Head of caudate nucleus (tissue), 42 donors: ENCODE data around the gene LZTS3.
"Not testable (repeated sequence)": the region's sequence is repeated elsewhere in the genome, so short reads cannot be mapped to it uniquely, and the experiment has no call there.

Experiments
- DNase-seq, 42 donors: peaks; one replicate each; pipeline versions ENCODE4 v3.0.0 to v3.0.0-alpha.2; 2020 to 2021; ENCODE audit warnings: mixed read lengths in 7 of 42
- intact Hi-C: fragments of 100-400 bp; cut with DNase I; formaldehyde crosslinking; loops from one replicate; pipeline ENCODE4 v1.15.0; 2022

The LZTS3 gene

GRCh38 chr20:3193806-3194616, 20.7 kb upstream of the LZTS3 start:
- intact Hi-C loops = no loop called here
- DNase-seq = peak; percentile 44 to 94 (median 81)

GRCh38 chr20:3192226-3193015, 19.1 kb upstream of the LZTS3 start:
- intact Hi-C loops = no loop called here
- peak in 17 of 42 donors; percentile 23 to 81 (median 51) for DNase-seq

GRCh38 chr20:3190681-3191111, 17.3 kb upstream of the LZTS3 start:
- no peak for DNase-seq
- intact Hi-C loops = no loop called here

- DNase-seq = peak in 1 of 42 donors; percentile 25
- intact Hi-C loops = no loop called here
Measured at GRCh38 chr20:3189561-3190131, 16.3 kb upstream of the LZTS3 start.

- intact Hi-C loops = no loop called here
- no peak for DNase-seq
Measured at GRCh38 chr20:3188823-3189413, 15.6 kb upstream of the LZTS3 start.

GRCh38 chr20:3187861-3188260, 14.5 kb upstream of the LZTS3 start:
- intact Hi-C loops = not testable (repeated sequence)

GRCh38 chr20:3183896-3184612, 10.7 kb upstream of the LZTS3 start:
- no peak for DNase-seq
- intact Hi-C loops = no loop called here

More at GRCh38 chr20:3187861-3188260, 14.5 kb upstream of the LZTS3 start:
- DNase-seq = not testable (repeated sequence)

GRCh38 chr20:3182429-3182828, 9.1 kb upstream of the LZTS3 start:
- intact Hi-C loops, DNase-seq: not testable (repeated sequence)

GRCh38 chr20:3181270-3181669, 7.9 kb upstream of the LZTS3 start:
- no peak for DNase-seq
- intact Hi-C loops = no loop called here

GRCh38 chr20:3180319-3180718, 7.0 kb upstream of the LZTS3 start:
- intact Hi-C loops = no loop called here
- no peak for DNase-seq

- peak in 2 of 42 donors; percentile 30 to 35 for DNase-seq
- intact Hi-C loops = no loop called here
Measured at GRCh38 chr20:3177746-3178485, 4.6 kb upstream of the LZTS3 start.

- intact Hi-C loops = no loop called here
- no peak for DNase-seq
Measured at GRCh38 chr20:3175270-3175669, 1.9 kb upstream of the LZTS3 start.

GRCh38 chr20:3174442-3175261, 1.3 kb upstream of the LZTS3 start:
- intact Hi-C loops = no loop called here
- DNase-seq = peak in 11 of 42 donors; percentile 23 to 74 (median 49)

GRCh38 chr20:3173610-3174441, 477 bp upstream of the LZTS3 start:
- DNase-seq = peak; percentile 62 to 97 (median 92)
- intact Hi-C loops = no loop called here

GRCh38 chr20:3172126-3172932, 1.0 kb downstream of the LZTS3 start:
- peak in 2 of 42 donors; percentile 29 to 38 for DNase-seq
- intact Hi-C loops = no loop called here
